GM23338 (cell line): ENCODE measurements around the gene NFX1. TPM values are rescaled to one million over a fixed set of nuclear protein-coding genes. Genes with fewer than 3 reads are reported as not detected.

Experiments used
- ATAC-seq: fragments of 200-7000 bp; cut with Tn5 transposase; 3 replicates; pipeline ENCODE4 v1.9.1; 2020
- DNase-seq: peaks from one replicate; pipeline ENCODE4 v3.0.0-alpha.2; 2015; ENCODE audit warnings: low spot score
- H2AFZ ChIP-seq: fragments of 200-600 bp; sonication (generic); 2 replicates; pipeline ENCODE4 v1.8.0; 2016; ENCODE audit warnings: antibody characterized with exemption, mild to moderate bottlenecking, moderate library complexity
- H3F3A ChIP-seq: fragments of 200-600 bp; sonication (generic); replicated peaks from 2 replicates; pipeline ENCODE4 v1.8.0; 2017; ENCODE audit warnings: antibody characterized with exemption, mixed run types, low read depth
- H3K27ac ChIP-seq: fragments of 200-600 bp; sonication (generic); 2 replicates; pipeline ENCODE4 v1.6.1; 2016; ENCODE audit warnings: low read depth
- H3K27me3 ChIP-seq: fragments of 200-600 bp; sonication (generic); 2 replicates; pipeline ENCODE4 v1.8.0; 2016; ENCODE audit warnings: mild to moderate bottlenecking, mixed run types, moderate library complexity; ENCODE audit not compliant: insufficient read depth
- H3K36me3 ChIP-seq: fragments of 200-600 bp; sonication (generic); 2 replicates; pipeline ENCODE4 v1.8.0; 2016; ENCODE audit warnings: mild to moderate bottlenecking; ENCODE audit not compliant: insufficient read depth
- H3K4me1 ChIP-seq: fragments of 200-600 bp; sonication (generic); 2 replicates; pipeline ENCODE4 v1.8.0; 2016; ENCODE audit warnings: mild to moderate bottlenecking, moderate library complexity; ENCODE audit not compliant: insufficient read depth
- H3K4me2 ChIP-seq: fragments of 200-600 bp; sonication (generic); 2 replicates; pipeline ENCODE4 v1.7.1; 2017; ENCODE audit warnings: mixed run types
- H3K4me3 ChIP-seq: fragments of 200-600 bp; sonication (generic); 2 replicates; pipeline ENCODE4 v1.6.1; 2016; ENCODE audit warnings: mixed run types
- H3K79me2 ChIP-seq: fragments of 200-600 bp; sonication (generic); replicated peaks from 2 replicates; pipeline ENCODE4 v1.8.0; 2017; ENCODE audit warnings: mild to moderate bottlenecking; ENCODE audit not compliant: insufficient read depth
- H3K9me2 ChIP-seq: fragments of 200-600 bp; sonication (generic); 2 replicates; pipeline ENCODE4 v1.8.0; 2017; ENCODE audit not compliant: insufficient read depth
- H4K20me1 ChIP-seq: fragments of 200-600 bp; sonication (generic); replicated peaks from 2 replicates; pipeline ENCODE4 v1.8.0; 2017; ENCODE audit warnings: mild to moderate bottlenecking; ENCODE audit not compliant: insufficient read depth
- H3K27ac Mint-ChIP-seq: 2 replicates; pipeline ENCODE4 v1.8.0; 2020; ENCODE audit warnings: inconsistent platforms, mild to moderate bottlenecking, moderate library complexity, mixed read lengths
- H3K27me3 Mint-ChIP-seq: 3 replicates; pipeline ENCODE4 v1.8.0; 2022; ENCODE audit warnings: low read depth, mild to moderate bottlenecking, moderate library complexity, mixed read lengths, inconsistent platforms; ENCODE audit not compliant: insufficient read depth, poor library complexity
- H3K36me3 Mint-ChIP-seq: 3 replicates; pipeline ENCODE4 v1.8.0; 2021; ENCODE audit warnings: low read depth, mild to moderate bottlenecking, inconsistent platforms, moderate library complexity, mixed read lengths
- H3K4me1 Mint-ChIP-seq: 3 replicates; pipeline ENCODE4 v1.8.0; 2020; ENCODE audit warnings: mild to moderate bottlenecking, inconsistent platforms, mixed read lengths
- H3K4me3 Mint-ChIP-seq: 3 replicates; pipeline ENCODE4 v1.8.0; 2021; ENCODE audit warnings: moderate library complexity, mild to moderate bottlenecking, inconsistent platforms, mixed read lengths
- H3K9me3 Mint-ChIP-seq: 3 replicates; pipeline ENCODE4 v1.8.0; 2020; ENCODE audit warnings: moderate library complexity, mild to moderate bottlenecking, inconsistent platforms, mixed read lengths
- ZNF331 ChIP-seq: fragments of 250-450 bp; sonication (Bioruptor Pico); IDR thresholded peaks from 2 replicates; pipeline ENCODE4 v1.5.0; 2020; ENCODE audit warnings: low read depth, mild to moderate bottlenecking, moderate library complexity
- polyA plus RNA-seq: library from polyadenylated mRNA; unstranded; fragments of >200 nt; fragmentation: Nextera tagmentation; extraction: Ambion mirVana; gene quantifications from 2 replicates; pipeline ENCODE4 v1.2.1, GENCODE V29; 2016
- total RNA-seq: library from RNA; depleted of rRNA; stranded (reverse); fragments of >200 nt; shearing (Covaris generic); gene quantifications from 2 replicates; pipeline ENCODE4 v1.2.3, GENCODE V29; 2014
- TF ChIP-seq, protein P1 (sequence below): fragments of 250-450 bp; sonication (Bioruptor Pico); IDR thresholded peaks from 2 replicates; pipeline ENCODE4 v1.5.0; 2020; ENCODE audit warnings: mild to moderate bottlenecking, moderate library complexity
- TF ChIP-seq, protein P2 (sequence below), 2 experiments: fragments of 200-600 bp in 1 of 2; sonication (generic) in 1 of 2; conservative IDR thresholded peaks; 2 replicates each; pipeline versions ENCODE4 v1.5.1 to v1.6.1; 2016 to 2017; ENCODE audit warnings: antibody characterized with exemption in 2 of 2, low read depth in 2 of 2, mild to moderate bottlenecking in 2 of 2, moderate library complexity in 1 of 2

NFX1 gene
- total and polyA plus RNA-seq, 2 experiments from 2014 or later, result 13.9 to 26.1 TPM

DNA sequence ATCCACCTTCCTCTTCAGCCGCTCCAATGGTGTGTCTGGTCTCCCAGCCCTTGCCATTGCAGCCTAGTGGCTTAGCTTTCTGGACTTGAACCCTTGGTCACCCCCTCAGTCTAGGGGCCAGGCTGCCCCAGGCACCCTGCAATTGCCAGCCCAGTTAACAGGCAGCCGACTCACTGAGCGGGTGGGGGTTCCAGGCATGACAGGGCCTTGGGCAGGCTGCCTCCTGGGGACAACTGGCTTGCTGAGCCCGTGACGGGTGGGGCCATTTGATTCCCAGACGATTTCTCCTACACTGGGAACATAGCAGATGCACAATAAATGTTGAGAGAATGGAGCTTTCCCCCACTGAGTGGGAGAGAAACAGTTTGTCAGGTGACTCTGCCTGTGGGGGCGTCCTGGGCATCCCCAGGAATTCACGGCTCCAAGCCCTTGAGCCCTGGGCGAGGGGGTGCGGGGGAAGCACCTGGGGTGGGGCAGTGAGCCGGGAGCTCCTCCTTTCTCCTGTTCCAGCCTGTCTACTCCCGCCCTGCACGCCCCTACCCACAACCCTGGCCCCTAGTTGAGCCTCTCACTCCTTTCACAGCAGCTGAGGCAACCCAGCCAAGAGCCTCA, 124.7 kb downstream of the NFX1 start (continued):
- TF ChIP-seq, protein P1, sequence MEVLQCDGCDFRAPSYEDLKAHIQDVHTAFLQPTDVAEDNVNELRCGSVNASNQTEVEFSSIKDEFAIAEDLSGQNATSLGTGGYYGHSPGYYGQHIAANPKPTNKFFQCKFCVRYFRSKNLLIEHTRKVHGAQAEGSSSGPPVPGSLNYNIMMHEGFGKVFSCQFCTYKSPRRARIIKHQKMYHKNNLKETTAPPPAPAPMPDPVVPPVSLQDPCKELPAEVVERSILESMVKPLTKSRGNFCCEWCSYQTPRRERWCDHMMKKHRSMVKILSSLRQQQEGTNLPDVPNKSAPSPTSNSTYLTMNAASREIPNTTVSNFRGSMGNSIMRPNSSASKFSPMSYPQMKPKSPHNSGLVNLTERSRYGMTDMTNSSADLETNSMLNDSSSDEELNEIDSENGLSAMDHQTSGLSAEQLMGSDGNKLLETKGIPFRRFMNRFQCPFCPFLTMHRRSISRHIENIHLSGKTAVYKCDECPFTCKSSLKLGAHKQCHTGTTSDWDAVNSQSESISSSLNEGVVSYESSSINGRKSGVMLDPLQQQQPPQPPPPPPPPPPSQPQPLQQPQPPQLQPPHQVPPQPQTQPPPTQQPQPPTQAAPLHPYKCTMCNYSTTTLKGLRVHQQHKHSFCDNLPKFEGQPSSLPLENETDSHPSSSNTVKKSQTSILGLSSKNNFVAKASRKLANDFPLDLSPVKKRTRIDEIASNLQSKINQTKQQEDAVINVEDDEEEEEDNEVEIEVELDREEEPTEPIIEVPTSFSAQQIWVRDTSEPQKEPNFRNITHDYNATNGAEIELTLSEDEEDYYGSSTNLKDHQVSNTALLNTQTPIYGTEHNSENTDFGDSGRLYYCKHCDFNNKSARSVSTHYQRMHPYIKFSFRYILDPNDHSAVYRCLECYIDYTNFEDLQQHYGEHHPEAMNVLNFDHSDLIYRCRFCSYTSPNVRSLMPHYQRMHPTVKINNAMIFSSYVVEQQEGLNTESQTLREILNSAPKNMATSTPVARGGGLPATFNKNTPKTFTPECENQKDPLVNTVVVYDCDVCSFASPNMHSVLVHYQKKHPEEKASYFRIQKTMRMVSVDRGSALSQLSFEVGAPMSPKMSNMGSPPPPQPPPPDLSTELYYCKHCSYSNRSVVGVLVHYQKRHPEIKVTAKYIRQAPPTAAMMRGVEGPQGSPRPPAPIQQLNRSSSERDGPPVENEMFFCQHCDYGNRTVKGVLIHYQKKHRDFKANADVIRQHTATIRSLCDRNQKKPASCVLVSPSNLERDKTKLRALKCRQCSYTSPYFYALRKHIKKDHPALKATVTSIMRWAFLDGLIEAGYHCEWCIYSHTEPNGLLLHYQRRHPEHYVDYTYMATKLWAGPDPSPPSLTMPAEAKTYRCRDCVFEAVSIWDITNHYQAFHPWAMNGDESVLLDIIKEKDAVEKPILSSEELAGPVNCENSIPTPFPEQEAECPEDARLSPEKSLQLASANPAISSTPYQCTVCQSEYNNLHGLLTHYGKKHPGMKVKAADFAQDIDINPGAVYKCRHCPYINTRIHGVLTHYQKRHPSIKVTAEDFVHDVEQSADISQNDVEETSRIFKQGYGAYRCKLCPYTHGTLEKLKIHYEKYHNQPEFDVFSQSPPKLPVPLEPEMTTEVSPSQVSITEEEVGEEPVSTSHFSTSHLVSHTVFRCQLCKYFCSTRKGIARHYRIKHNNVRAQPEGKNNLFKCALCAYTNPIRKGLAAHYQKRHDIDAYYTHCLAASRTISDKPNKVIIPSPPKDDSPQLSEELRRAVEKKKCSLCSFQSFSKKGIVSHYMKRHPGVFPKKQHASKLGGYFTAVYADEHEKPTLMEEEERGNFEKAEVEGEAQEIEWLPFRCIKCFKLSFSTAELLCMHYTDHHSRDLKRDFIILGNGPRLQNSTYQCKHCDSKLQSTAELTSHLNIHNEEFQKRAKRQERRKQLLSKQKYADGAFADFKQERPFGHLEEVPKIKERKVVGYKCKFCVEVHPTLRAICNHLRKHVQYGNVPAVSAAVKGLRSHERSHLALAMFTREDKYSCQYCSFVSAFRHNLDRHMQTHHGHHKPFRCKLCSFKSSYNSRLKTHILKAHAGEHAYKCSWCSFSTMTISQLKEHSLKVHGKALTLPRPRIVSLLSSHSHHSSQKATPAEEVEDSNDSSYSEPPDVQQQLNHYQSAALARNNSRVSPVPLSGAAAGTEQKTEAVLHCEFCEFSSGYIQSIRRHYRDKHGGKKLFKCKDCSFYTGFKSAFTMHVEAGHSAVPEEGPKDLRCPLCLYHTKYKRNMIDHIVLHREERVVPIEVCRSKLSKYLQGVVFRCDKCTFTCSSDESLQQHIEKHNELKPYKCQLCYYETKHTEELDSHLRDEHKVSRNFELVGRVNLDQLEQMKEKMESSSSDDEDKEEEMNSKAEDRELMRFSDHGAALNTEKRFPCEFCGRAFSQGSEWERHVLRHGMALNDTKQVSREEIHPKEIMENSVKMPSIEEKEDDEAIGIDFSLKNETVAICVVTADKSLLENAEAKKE (CRISPR knock-in tag), result no peak

DNA sequence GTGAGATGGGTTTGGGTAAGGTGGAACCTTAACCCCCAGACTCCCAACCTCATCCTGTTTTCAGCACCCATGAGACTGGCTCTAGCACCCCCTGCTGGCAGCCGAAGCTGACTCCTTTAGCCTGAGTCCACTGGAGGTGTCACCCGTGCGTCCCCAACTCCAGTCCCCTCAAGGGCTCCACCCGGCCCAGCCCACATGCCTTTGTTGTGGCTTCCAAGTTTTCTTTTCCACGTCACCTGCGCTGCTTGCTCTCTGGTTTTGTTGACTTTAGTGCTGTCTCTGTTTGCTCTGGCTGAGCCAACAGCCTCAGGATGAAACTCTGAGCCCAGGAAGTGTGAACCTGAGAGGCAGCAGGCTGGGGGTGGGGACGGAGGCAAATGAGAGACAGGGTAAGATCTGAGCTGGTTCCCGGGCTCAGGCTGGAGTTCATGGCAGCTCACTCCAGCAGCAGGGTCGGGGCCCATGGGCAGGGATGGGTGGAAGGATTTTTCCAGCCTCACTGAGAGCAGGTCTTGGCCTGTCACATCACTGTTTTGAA, 125.3 kb downstream of the NFX1 start:
- Mint-ChIP-seq H3K4me3 (no peak overlapping the region), H3K4me1 (peaks cover 6% of the 10 kb centered on the region), H3K36me3 (no peaks in the 10 kb centered on the region), H3K27ac (no peak overlapping the region), H3K27me3 (peaks cover 7% of the 10 kb centered on the region), H3K9me3 (peaks cover 3% of the 10 kb centered on the region; the same call in 2 of the 3 replicates)
- no peaks in the 10 kb centered on the region for H3K79me2 ChIP-seq
- no peaks in the 10 kb centered on the region for H4K20me1 ChIP-seq
- H3K27ac ChIP-seq, result no peak overlapping the region
- H2AFZ ChIP-seq, result peak overlapping the region; percentile 83; the same call in 1 of the 2 replicates
- no peak overlapping the region for H3K4me3 ChIP-seq
- H3F3A ChIP-seq, result no peaks in the 10 kb centered on the region
- H3K27me3 ChIP-seq, result no peaks in the 10 kb centered on the region
- 0 out of 2 replicates have a peak overlapping the region, but pooled peaks have one; percentile 36 for H3K4me2 ChIP-seq
- DNase-seq (peak; percentile 91), ATAC-seq (peak; percentile 94)
- H3K9me2 ChIP-seq, result no peaks in the 10 kb centered on the region
- TF ChIP-seq ZNF331, result no peak
- TF ChIP-seq, protein P2, sequence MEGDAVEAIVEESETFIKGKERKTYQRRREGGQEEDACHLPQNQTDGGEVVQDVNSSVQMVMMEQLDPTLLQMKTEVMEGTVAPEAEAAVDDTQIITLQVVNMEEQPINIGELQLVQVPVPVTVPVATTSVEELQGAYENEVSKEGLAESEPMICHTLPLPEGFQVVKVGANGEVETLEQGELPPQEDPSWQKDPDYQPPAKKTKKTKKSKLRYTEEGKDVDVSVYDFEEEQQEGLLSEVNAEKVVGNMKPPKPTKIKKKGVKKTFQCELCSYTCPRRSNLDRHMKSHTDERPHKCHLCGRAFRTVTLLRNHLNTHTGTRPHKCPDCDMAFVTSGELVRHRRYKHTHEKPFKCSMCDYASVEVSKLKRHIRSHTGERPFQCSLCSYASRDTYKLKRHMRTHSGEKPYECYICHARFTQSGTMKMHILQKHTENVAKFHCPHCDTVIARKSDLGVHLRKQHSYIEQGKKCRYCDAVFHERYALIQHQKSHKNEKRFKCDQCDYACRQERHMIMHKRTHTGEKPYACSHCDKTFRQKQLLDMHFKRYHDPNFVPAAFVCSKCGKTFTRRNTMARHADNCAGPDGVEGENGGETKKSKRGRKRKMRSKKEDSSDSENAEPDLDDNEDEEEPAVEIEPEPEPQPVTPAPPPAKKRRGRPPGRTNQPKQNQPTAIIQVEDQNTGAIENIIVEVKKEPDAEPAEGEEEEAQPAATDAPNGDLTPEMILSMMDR (conservative IDR thresholded peaks at IDR 0.05; ENCODE audit: low read depth in 2 of 2), result peak; percentile 77 to 88
- H3K36me3 ChIP-seq, result no peaks in the 10 kb centered on the region
- no peaks in the 10 kb centered on the region for H3K4me1 ChIP-seq
